HCT116 (cell line): ENCODE measurements around the gene FAM83B. TPM values are rescaled to one million over a fixed set of nuclear protein-coding genes. Genes with fewer than 3 reads are reported as not detected.

Experiments
- ATAC-seq: fragments of 200-7000 bp; cut with Tn5 transposase; 2 replicates; pipeline ENCODE4 v1.9.1; 2020; ENCODE audit warnings: mild to moderate bottlenecking, moderate library complexity
- BruUV-seq: library from RNA; stranded (reverse); fragments of 400-500 nt; replicated peaks from 2 replicates; lab custom pipeline; 2021; lab: Mats Ljungman, UMichigan
- CTCF ChIA-PET: fragments of 300-600 bp; sonication (Branson Sonifier 250); formaldehyde crosslinking; loops from one replicate; lab custom pipeline; 2021; ENCODE audit warnings: antibody characterized with exemption; lab: Charles Lee
- POLR2A ChIA-PET: fragments of 300-600, 350-600 bp; sonication (Branson Sonifier 250); formaldehyde crosslinking; loops from one replicate; lab custom pipeline; 2021; ENCODE audit warnings: antibody characterized with exemption; lab: Charles Lee
- RAD21 ChIA-PET, 2 experiments: fragments of 300-600 bp; sonication (Branson Sonifier 250); formaldehyde crosslinking; loops; one replicate each; lab custom pipeline; 2023; ENCODE audit warnings: low total read pairs in 2 of 2; ENCODE audit not compliant: uncharacterized antibody in 2 of 2, unreplicated experiment in 2 of 2, low non-redundant PET in 1 of 2; lab: Charles Lee
- DNase-seq: peaks from one replicate; pipeline ENCODE4 v3.0.0-alpha.2; 2010; ENCODE audit warnings: low read depth, low spot score
- H2AFZ ChIP-seq: fragments of 200-600 bp; shearing (Covaris generic), sonication (generic); 2 replicates; pipeline ENCODE4 v1.6.1; 2017; ENCODE audit warnings: low read depth, mixed run types, mixed read lengths, antibody characterized with exemption, low read length; ENCODE audit not compliant: poor library complexity, severe bottlenecking
- H3K27ac ChIP-seq: 2 replicates; pipeline ENCODE4 v1.5.1; 2012; ENCODE audit warnings: low read depth, low read length
- H3K27me3 ChIP-seq: fragments of 200-600 bp; sonication (generic); 2 replicates; pipeline ENCODE4 v1.6.1; 2016; ENCODE audit warnings: mixed run types, low read length, mixed read lengths; ENCODE audit not compliant: insufficient read depth
- H3K36me3 ChIP-seq, 2 experiments: fragments of 200-500 bp in 1 of 2; fragments of 200-600 bp in 1 of 2; sonication (Bioruptor generic) in 1 of 2; sonication (generic) in 1 of 2; 2 replicates each; pipeline versions ENCODE4 v1.5.1 to v1.6.1; 2014 to 2016; ENCODE audit warnings: low read length in 2 of 2, inconsistent platforms in 1 of 2, mixed read lengths in 1 of 2, mixed run types in 1 of 2; ENCODE audit not compliant: insufficient read depth in 2 of 2, control insufficient read depth in 1 of 2
- H3K4me1 ChIP-seq, 2 experiments: fragments of 200-600 bp in 1 of 2; sonication (generic) in 1 of 2; 2 replicates each; pipeline versions ENCODE4 v1.5.1 to v1.6.1; 2012 to 2017; ENCODE audit warnings: low read length in 2 of 2, inconsistent platforms in 1 of 2, mild to moderate bottlenecking in 1 of 2, mixed read lengths in 1 of 2, mixed run types in 1 of 2, moderate library complexity in 1 of 2; ENCODE audit not compliant: insufficient read depth in 2 of 2, control insufficient read depth in 1 of 2
- H3K4me2 ChIP-seq: fragments of 200-600 bp; sonication (generic); 2 replicates; pipeline ENCODE4 v1.6.1; 2017; ENCODE audit warnings: mixed run types, low read length, mixed read lengths
- H3K4me3 ChIP-seq, 2 experiments: fragments of 200-600 bp in 1 of 2; sonication (generic) in 1 of 2; replicated peaks in 1 of 2; 2 replicates each; pipeline ENCODE4 v1.5.1; 2011 to 2016; ENCODE audit warnings: low read length in 2 of 2, control low read depth in 1 of 2, low read depth in 1 of 2, mild to moderate bottlenecking in 1 of 2, mixed read lengths in 1 of 2, mixed run types in 1 of 2
- H3K79me2 ChIP-seq: fragments of 200-600 bp; sonication (generic); 2 replicates; pipeline ENCODE4 v1.6.1; 2017; ENCODE audit warnings: mild to moderate bottlenecking, mixed run types, low read length, moderate library complexity, mixed read lengths; ENCODE audit not compliant: insufficient read depth
- H3K9ac ChIP-seq: fragments of 200-600 bp; sonication (generic); 2 replicates; pipeline ENCODE4 v1.6.1; 2016; ENCODE audit warnings: low read length, mixed read lengths
- H3K9me2 ChIP-seq: fragments of 200-600 bp; sonication (generic), shearing (Covaris generic); 2 replicates; pipeline ENCODE4 v1.6.1; 2017; ENCODE audit warnings: mixed run types, mild to moderate bottlenecking, moderate library complexity; ENCODE audit not compliant: insufficient read depth
- H3K9me3 ChIP-seq, 2 experiments: fragments of 200-500 bp in 1 of 2; fragments of 200-600 bp in 1 of 2; sonication (Bioruptor generic) in 1 of 2; sonication (generic) in 1 of 2; 2 replicates each; pipeline ENCODE4 v1.6.1; 2014 to 2017; ENCODE audit warnings: low read length in 2 of 2, mixed read lengths in 2 of 2, inconsistent platforms in 1 of 2, low read depth in 1 of 2, mild to moderate bottlenecking in 1 of 2, mixed run types in 1 of 2, moderate library complexity in 1 of 2; ENCODE audit not compliant: control insufficient read depth in 1 of 2, insufficient read depth in 1 of 2
- H4K20me1 ChIP-seq: fragments of 200-600 bp; sonication (generic), shearing (Covaris generic); 2 replicates; pipeline ENCODE4 v1.6.1; 2017; ENCODE audit warnings: mixed run types, mild to moderate bottlenecking, moderate library complexity; ENCODE audit not compliant: insufficient read depth
- CBX3 ChIP-seq: IDR thresholded peaks from 2 replicates; pipeline ENCODE4 v1.6.1; 2012; ENCODE audit warnings: low read depth
- CTCF ChIP-seq, 3 experiments: fragments of 200-600 bp in 1 of 3; sonication (generic) in 1 of 3; IDR thresholded peaks in 2 of 3; conservative IDR thresholded peaks in 1 of 3; 2 replicates each; pipeline ENCODE4 v1.5.1; 2012 to 2017; ENCODE audit warnings: low read depth in 2 of 3, low read length in 2 of 3, antibody characterized with exemption in 1 of 3, borderline replicate concordance in 1 of 3, control low read depth in 1 of 3, mild to moderate bottlenecking in 1 of 3, mixed read lengths in 1 of 3, mixed run types in 1 of 3, moderate library complexity in 1 of 3; ENCODE audit not compliant: insufficient read depth in 1 of 3
- EZH2 ChIP-seq: fragments of 200-600 bp; sonication (generic); IDR thresholded peaks from 2 replicates; pipeline ENCODE4 v1.6.1; 2017; ENCODE audit warnings: antibody characterized with exemption, mixed run types
- JUND ChIP-seq: IDR thresholded peaks from 2 replicates; pipeline ENCODE4 v1.6.1; 2012
- POLR2A ChIP-seq: IDR thresholded peaks from 2 replicates; pipeline ENCODE4 v1.7.0; 2011; ENCODE audit warnings: borderline replicate concordance; ENCODE audit not compliant: insufficient read depth, insufficient read length; ENCODE audit errors: extremely low read depth
- RAD21 ChIP-seq: IDR thresholded peaks from 2 replicates; pipeline ENCODE4 v1.6.1; 2012; ENCODE audit warnings: low read depth, mild to moderate bottlenecking
- ZFX ChIP-seq: fragments of 450-650 bp; IDR thresholded peaks from 2 replicates; pipeline ENCODE4 v1.6.1; 2017
- ZNF274 ChIP-seq: fragments of 200-500 bp; sonication (Bioruptor generic); IDR thresholded peaks from 2 replicates; pipeline ENCODE4 v1.6.1; 2014; ENCODE audit warnings: mild to moderate bottlenecking, low read depth, low read length, inconsistent platforms
- intact Hi-C: fragments of 100-400 bp; cut with micrococcal nuclease; formaldehyde crosslinking; loops from 2 replicates; pipeline ENCODE4 v1.10.0; 2022
- total RNA-seq: library from RNA; stranded (reverse); gene quantifications from one replicate; pipeline ENCODE4 v1.2.1, GENCODE V29; 2021; ENCODE audit not compliant: unreplicated experiment
- TF ChIP-seq, protein P1 (sequence below): IDR thresholded peaks from 2 replicates; pipeline ENCODE4 v1.6.1; 2012
- TF ChIP-seq, protein P2 (sequence below): IDR thresholded peaks from 2 replicates; pipeline ENCODE4 v1.6.1; 2012; ENCODE audit warnings: low read depth

Gene FAM83B
- total RNA-seq, 1 experiment from 2014 or later = 16.9 TPM

DNA sequence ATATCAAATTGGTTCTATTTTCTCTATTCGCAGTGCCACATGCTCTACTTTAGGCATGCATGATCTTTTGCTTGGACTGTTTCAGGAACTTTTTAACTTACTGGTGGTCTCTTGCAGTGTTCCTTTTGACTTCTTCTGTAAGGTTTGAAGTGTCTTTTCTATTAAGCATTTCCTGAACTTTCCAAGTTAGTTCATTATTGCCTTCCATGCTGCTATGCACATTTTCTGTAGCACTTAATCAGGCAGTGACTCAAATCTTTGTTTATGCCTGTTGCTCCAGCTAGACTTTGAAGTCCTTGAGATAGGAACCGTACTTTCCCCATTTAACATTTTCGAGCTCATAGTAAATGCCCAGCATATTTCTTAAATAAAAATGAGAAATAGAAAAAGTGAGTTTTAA is 52.2 kb downstream of the FAM83B start:
- Histone ChIP-seq H2AFZ (no peak overlapping the region), H3K4me3 (no peak overlapping the region), H3K27me3 (no peaks in the 10 kb centered on the region), H3K9ac (no peak overlapping the region), H3K4me1 (peaks cover 0 to 10% of the 10 kb centered on the region in 2 experiments; a peak in 1 of 4 replicates), H3K9me3 (no peaks in the 10 kb centered on the region), H3K27ac (no peak overlapping the region), H3K4me2 (no peak overlapping the region), H3K79me2 (no peaks in the 10 kb centered on the region), H3K9me2 (no peaks in the 10 kb centered on the region), H3K36me3 (no peaks in the 10 kb centered on the region), H4K20me1 (no peaks in the 10 kb centered on the region)
- ATAC-seq (no peak), DNase-seq (no peak)
- ChIA-PET RAD21 (no interaction called here), CTCF (no interaction called here), POLR2A (no interaction called here)
- TF ChIP-seq, protein P1, sequence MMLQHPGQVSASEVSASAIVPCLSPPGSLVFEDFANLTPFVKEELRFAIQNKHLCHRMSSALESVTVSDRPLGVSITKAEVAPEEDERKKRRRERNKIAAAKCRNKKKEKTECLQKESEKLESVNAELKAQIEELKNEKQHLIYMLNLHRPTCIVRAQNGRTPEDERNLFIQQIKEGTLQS = no peak
- TF ChIP-seq CBX3 (no peak), ZFX (no peak), JUND (no peak), CTCF (IDR thresholded peaks at IDR 0.05 in 2 of 3, conservative IDR thresholded peaks at IDR 0.05 in 1 of 3; ENCODE audit: borderline replicate concordance in 1 of 3, insufficient read depth in 1 of 3, low read depth in 2 of 3, low read length in 2 of 3) (no peak), EZH2 (no peak), ZNF274 (no peak), POLR2A (no peak), RAD21 (no peak)
- TF ChIP-seq, protein P2, sequence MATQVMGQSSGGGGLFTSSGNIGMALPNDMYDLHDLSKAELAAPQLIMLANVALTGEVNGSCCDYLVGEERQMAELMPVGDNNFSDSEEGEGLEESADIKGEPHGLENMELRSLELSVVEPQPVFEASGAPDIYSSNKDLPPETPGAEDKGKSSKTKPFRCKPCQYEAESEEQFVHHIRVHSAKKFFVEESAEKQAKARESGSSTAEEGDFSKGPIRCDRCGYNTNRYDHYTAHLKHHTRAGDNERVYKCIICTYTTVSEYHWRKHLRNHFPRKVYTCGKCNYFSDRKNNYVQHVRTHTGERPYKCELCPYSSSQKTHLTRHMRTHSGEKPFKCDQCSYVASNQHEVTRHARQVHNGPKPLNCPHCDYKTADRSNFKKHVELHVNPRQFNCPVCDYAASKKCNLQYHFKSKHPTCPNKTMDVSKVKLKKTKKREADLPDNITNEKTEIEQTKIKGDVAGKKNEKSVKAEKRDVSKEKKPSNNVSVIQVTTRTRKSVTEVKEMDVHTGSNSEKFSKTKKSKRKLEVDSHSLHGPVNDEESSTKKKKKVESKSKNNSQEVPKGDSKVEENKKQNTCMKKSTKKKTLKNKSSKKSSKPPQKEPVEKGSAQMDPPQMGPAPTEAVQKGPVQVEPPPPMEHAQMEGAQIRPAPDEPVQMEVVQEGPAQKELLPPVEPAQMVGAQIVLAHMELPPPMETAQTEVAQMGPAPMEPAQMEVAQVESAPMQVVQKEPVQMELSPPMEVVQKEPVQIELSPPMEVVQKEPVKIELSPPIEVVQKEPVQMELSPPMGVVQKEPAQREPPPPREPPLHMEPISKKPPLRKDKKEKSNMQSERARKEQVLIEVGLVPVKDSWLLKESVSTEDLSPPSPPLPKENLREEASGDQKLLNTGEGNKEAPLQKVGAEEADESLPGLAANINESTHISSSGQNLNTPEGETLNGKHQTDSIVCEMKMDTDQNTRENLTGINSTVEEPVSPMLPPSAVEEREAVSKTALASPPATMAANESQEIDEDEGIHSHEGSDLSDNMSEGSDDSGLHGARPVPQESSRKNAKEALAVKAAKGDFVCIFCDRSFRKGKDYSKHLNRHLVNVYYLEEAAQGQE = no peak
- BruUV-seq = no TSS peak
- intact Hi-C loops = no loop called here
